Cardiac fibroblast (primary cell): Measurements from ENCODE around the gene GULP1.

Experiments
- DNase-seq, 2 donors: peaks; one replicate each; pipeline versions ENCODE4 v3.0.0 to v3.0.0-alpha.2; 2010; ENCODE audit warnings: low read depth in 2 of 2
- H3K4me3 ChIP-seq, 2 donors: replicated peaks in 1 of 2; 1 replicate in 1 of 2; 2 replicates in 1 of 2; pipeline ENCODE4 v1.5.1; 2011; ENCODE audit warnings: low read depth in 2 of 2, low read length in 2 of 2, mild to moderate bottlenecking in 2 of 2, moderate library complexity in 1 of 2
- TF ChIP-seq, protein P1 (sequence below): IDR thresholded peaks from one replicate; pipeline ENCODE4 v1.5.1; 2011; ENCODE audit warnings: low read depth, mild to moderate bottlenecking, low read length, inconsistent platforms

GULP1 gene

GRCh38 chr2:188410504-188411235 is 119.0 kb downstream of the GULP1 start:
- DNase-seq, result peak; percentile 6 to 44
- TF ChIP-seq, protein P1, sequence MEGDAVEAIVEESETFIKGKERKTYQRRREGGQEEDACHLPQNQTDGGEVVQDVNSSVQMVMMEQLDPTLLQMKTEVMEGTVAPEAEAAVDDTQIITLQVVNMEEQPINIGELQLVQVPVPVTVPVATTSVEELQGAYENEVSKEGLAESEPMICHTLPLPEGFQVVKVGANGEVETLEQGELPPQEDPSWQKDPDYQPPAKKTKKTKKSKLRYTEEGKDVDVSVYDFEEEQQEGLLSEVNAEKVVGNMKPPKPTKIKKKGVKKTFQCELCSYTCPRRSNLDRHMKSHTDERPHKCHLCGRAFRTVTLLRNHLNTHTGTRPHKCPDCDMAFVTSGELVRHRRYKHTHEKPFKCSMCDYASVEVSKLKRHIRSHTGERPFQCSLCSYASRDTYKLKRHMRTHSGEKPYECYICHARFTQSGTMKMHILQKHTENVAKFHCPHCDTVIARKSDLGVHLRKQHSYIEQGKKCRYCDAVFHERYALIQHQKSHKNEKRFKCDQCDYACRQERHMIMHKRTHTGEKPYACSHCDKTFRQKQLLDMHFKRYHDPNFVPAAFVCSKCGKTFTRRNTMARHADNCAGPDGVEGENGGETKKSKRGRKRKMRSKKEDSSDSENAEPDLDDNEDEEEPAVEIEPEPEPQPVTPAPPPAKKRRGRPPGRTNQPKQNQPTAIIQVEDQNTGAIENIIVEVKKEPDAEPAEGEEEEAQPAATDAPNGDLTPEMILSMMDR, result no peak
- no peak overlapping the region for H3K4me3 ChIP-seq

DNA sequence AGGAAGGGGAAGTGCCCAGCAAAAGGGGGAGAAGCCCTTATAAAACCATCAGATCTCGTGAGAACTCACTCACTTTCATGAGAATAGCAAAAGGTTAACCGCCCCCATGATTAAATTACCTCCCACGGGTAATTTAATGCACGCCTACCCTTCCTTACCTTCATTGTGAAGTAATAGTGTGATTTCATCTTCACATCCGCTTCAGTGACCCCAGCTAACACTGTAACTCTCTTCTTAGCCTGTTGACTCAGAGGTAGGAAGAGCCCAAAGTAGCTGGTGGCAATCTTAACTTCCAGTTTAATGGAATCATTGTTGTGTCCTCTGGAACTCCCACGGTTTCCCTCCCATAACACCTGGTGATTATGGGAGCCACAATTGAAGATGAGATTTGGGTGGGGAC is 120.5 kb downstream of the GULP1 start:
- H3K4me3 ChIP-seq, result no peak overlapping the region
- TF ChIP-seq, protein P1, result no peak

GRCh38 chr2:188414411-188414810 is 122.7 kb downstream of the GULP1 start:
- TF ChIP-seq, protein P1, result no peak
- no peak overlapping the region for H3K4me3 ChIP-seq
- peak; percentile 61 to 83 for DNase-seq

More for the DNA sequence above, 120.5 kb downstream of the GULP1 start:
- no peak for DNase-seq

DNA sequence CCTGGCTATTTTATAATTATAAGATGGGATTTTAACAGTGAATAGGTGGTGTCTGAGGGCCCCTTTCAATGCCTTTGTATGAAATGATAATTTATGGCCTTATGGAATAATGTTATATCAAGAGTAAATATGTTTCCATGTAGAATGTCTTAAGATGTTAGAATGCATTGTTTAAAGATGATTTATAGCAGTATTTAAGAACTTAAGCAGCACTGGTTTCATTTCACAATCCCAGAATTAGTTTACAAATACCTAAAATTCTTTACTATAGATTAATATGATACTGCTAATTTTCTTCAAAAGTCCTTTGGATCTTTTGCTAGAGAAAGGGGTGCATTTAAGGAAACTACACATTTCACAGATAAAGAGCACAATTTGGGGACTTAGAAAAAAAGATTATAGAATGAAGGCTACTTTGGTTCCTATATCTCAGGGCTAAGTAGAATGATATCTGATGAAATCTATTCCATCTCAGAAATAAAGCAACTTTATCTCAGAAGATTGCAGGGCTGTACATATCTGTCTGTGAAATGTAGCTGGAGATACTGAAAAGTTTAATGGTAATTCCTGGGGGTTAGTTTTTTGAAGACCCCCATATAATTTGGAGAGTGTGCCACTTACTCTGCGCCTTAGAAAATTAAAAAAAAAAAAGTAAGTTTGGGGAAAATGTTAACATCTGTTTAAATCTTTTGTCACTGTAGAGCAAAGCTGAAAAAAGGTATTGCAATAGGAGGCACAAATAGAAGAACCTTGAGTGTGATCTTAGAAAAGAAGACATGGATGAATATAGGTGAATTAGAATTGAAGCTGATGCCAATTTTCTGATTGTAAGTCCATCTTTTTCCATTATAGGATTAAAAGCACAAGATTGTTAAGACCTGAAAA is 123.4 kb downstream of the GULP1 start:
- DNase-seq, result peak; percentile 9 to 37
- no peak overlapping the region for H3K4me3 ChIP-seq
- TF ChIP-seq, protein P1, result no peak

GRCh38 chr2:188415754-188416083 is 124.0 kb downstream of the GULP1 start:
- H3K4me3 ChIP-seq, result no peak overlapping the region
- DNase-seq, result no peak
- TF ChIP-seq, protein P1, result no peak

DNA sequence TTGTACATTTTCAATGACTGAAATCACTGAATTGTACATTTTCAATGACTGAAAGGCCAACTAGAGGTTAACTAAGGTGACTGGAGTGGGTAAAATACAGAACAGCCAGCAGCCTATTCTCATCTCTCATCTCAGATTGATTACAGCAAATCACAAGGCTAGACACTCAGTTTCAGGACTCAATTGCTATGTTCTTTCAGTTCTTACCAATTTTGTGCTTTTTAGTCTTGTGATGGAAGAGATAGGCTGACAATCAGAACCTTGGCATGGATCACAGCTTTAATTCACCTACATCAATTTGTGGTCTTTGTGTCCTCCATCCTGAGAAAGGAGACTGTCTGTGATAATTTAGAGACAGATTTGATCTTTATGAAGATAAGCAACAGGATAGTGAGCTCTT is 124.7 kb downstream of the GULP1 start:
- no peak for DNase-seq
- TF ChIP-seq, protein P1, result no peak
- no peak overlapping the region for H3K4me3 ChIP-seq
